Uterus (tissue), 4 donors: ENCODE results near the gene ZYG11B. TPM values are rescaled to one million over a fixed set of nuclear protein-coding genes. Genes with fewer than 3 reads are reported as not detected.

Experiments used
- DNase-seq, 2 donors: peaks; one replicate each; pipeline ENCODE4 v3.0.0-alpha.2; 2019 to 2020
- H3K27ac ChIP-seq, 2 donors: fragments of 200-600 bp; sonication (generic); 1 replicate in 1 of 2; 2 replicates in 1 of 2; pipeline ENCODE4 v1.5.1; 2016 to 2018
- H3K27me3 ChIP-seq, 2 donors: fragments of 200-600 bp; sonication (generic); one replicate each; pipeline ENCODE4 v1.5.1; 2018 to 2019; ENCODE audit warnings: control low read depth in 1 of 2
- H3K36me3 ChIP-seq, 2 donors: fragments of 200-600 bp; sonication (generic); one replicate each; pipeline ENCODE4 v1.5.1; 2019; ENCODE audit warnings: control low read depth in 1 of 2
- H3K4me1 ChIP-seq, 2 donors: fragments of 200-600 bp; sonication (generic); one replicate each; pipeline ENCODE4 v1.5.1; 2018 to 2019; ENCODE audit warnings: control low read depth in 1 of 2
- H3K4me3 ChIP-seq, 2 donors: fragments of 200-600 bp; sonication (generic); 1 replicate in 1 of 2; 2 replicates in 1 of 2; pipeline ENCODE4 v1.5.1; 2018 to 2019; ENCODE audit warnings: mild to moderate bottlenecking in 1 of 2
- H3K9me3 ChIP-seq, 2 donors: fragments of 200-600 bp; sonication (generic); one replicate each; pipeline ENCODE4 v1.5.1; 2019; ENCODE audit warnings: control low read depth in 1 of 2
- POLR2A ChIP-seq, 2 donors: fragments of 450-650 bp; IDR thresholded peaks; one replicate each; pipeline ENCODE4 v1.6.1; 2016; ENCODE audit warnings: antibody characterized with exemption in 2 of 2, mild to moderate bottlenecking in 1 of 2, moderate library complexity in 1 of 2
- intact Hi-C: fragments of 100-400 bp; cut with DNase I; formaldehyde crosslinking; loops from one replicate; pipeline ENCODE4 v1.15.1; 2023; ENCODE audit warnings: low total_unique reads
- total RNA-seq, 4 donors: library from RNA; depleted of rRNA in 3 of 4; stranded (reverse); fragments of >200 nt in 3 of 4; gene quantifications; one replicate each; pipeline versions ENCODE4 v1.1.0 to v1.2.4, GENCODE V29; 2014 to 2023
- TF ChIP-seq, protein P1 (sequence below), 4 experiments: fragments of 200-600 bp in 2 of 4; fragments of 450-650 bp in 2 of 4; sonication (generic) in 2 of 4; IDR thresholded peaks; one replicate each; pipeline ENCODE4 v1.5.1; 2016 to 2019; ENCODE audit warnings: antibody characterized with exemption in 4 of 4, mild to moderate bottlenecking in 2 of 4, moderate library complexity in 1 of 4
- donor health status: DM: yes; HTN: yes; CAD: no.

ZYG11B gene
- total RNA-seq, 4 donors from 2014 or later: 22.5 to 100 (median 45.8) TPM

DNA sequence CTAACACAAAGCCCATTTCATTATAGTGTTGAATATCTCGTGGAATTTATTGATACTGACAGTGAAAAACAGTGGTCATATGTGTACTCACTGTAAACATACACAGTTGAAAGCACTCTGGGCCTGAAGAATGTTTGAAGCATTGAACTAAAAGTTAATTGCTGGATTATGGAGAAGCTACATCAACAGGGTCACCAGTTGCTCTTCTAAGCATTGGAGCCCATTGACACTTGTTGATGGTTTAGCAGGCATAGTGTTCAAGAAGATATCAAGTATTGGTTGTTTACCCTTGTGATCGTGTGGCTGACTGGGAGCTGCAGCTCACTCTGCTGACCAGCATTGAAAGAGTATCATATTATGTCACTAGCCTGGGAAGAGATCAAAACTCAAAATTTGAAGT is 126.6 kb downstream of the ZYG11B start:
- no peak for DNase-seq
- Histone ChIP-seq H3K4me3 (no peak overlapping the region), H3K9me3 (no peaks in the 10 kb centered on the region), H3K36me3 (no peaks in the 10 kb centered on the region), H3K4me1 (no peaks in the 10 kb centered on the region), H3K27ac (no peak overlapping the region), H3K27me3 (no peaks in the 10 kb centered on the region)
- no peak for TF ChIP-seq POLR2A (IDR thresholded peaks at IDR 0.05)
- TF ChIP-seq, protein P1, sequence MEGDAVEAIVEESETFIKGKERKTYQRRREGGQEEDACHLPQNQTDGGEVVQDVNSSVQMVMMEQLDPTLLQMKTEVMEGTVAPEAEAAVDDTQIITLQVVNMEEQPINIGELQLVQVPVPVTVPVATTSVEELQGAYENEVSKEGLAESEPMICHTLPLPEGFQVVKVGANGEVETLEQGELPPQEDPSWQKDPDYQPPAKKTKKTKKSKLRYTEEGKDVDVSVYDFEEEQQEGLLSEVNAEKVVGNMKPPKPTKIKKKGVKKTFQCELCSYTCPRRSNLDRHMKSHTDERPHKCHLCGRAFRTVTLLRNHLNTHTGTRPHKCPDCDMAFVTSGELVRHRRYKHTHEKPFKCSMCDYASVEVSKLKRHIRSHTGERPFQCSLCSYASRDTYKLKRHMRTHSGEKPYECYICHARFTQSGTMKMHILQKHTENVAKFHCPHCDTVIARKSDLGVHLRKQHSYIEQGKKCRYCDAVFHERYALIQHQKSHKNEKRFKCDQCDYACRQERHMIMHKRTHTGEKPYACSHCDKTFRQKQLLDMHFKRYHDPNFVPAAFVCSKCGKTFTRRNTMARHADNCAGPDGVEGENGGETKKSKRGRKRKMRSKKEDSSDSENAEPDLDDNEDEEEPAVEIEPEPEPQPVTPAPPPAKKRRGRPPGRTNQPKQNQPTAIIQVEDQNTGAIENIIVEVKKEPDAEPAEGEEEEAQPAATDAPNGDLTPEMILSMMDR (IDR thresholded peaks at IDR 0.05): no peak
- intact Hi-C loops: no loop called here

DNA sequence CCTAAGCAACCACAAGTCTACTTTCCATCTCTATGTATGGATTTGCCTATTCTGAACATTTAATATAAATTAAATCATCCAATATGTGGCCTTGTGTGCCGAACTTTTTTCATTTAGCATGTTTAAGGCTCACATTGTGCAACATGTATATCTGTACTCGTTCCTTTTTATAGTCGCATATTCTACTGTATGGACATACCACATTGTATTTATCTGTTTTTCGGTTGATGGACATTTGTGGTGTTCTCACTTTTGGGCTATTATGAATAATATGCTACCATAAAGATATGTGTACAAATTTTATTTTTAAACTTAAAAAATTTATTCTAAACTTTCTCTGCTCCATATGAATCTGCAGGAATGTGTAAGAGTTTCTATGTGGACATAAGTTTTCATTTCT is 129.3 kb downstream of the ZYG11B start:
- no peak for TF ChIP-seq POLR2A (IDR thresholded peaks at IDR 0.05)
- Histone ChIP-seq H3K4me1 (no peaks in the 10 kb centered on the region), H3K4me3 (no peak overlapping the region), H3K9me3 (no peaks in the 10 kb centered on the region), H3K27me3 (no peaks in the 10 kb centered on the region), H3K27ac (no peak overlapping the region), H3K36me3 (no peaks in the 10 kb centered on the region)
- intact Hi-C loops: no loop called here
- no peak for DNase-seq

DNA sequence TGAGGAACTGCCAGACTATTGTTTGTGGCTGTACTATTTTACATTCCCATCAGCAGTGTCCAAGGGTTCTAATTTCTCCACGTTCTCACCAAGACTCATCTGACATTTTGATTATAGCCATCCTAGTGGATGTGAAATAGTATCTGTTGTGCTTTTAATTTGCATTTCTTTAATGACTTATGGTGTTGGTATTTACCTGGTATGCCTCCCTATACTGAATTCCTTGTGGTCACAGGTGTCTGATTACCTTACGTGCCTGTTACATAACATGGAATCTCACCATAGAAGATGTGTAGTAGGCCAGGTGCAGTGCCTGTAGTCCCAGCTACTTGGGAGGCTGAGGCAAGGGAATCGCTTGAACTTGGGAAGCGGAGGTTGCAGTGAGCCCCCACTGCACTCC is 129.8 kb downstream of the ZYG11B start:
- no peak overlapping the region for H3K4me3 ChIP-seq
- no peak overlapping the region for H3K27ac ChIP-seq
- no peaks in the 10 kb centered on the region for H3K27me3 ChIP-seq
- H3K9me3 ChIP-seq: no peaks in the 10 kb centered on the region
- H3K36me3 ChIP-seq: no peaks in the 10 kb centered on the region
- DNase-seq: no peak
- intact Hi-C loops: no loop called here
- no peaks in the 10 kb centered on the region for H3K4me1 ChIP-seq
- TF ChIP-seq POLR2A (IDR thresholded peaks at IDR 0.05): no peak
- TF ChIP-seq, protein P1 (IDR thresholded peaks at IDR 0.05): no peak

DNA sequence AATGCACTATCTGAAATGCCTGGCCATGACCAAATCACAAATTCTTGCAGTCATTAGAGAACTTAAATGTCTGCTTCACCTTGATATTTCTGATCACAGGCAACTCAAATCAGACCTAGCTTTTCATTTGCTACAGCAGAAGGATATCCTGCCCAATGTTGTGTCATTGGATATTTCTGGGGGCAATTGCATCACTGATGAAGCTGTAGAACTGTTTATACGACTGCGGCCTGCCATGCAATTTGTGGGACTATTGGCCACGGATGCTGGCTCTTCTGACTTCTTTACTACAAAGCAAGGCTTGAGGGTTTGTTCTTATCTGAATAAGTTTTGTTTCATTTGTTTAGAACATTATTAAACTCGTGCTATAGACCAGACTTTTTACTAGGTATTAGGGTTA is 131.2 kb downstream of the ZYG11B start:
- TF ChIP-seq, protein P1 (IDR thresholded peaks at IDR 0.05): no peak
- no peak for TF ChIP-seq POLR2A (IDR thresholded peaks at IDR 0.05)
- Histone ChIP-seq H3K9me3 (no peaks in the 10 kb centered on the region), H3K27ac (no peak overlapping the region), H3K27me3 (no peaks in the 10 kb centered on the region), H3K4me3 (no peak overlapping the region), H3K36me3 (no peaks in the 10 kb centered on the region), H3K4me1 (no peaks in the 10 kb centered on the region)
- DNase-seq: no peak
- intact Hi-C loops: no loop called here

DNA sequence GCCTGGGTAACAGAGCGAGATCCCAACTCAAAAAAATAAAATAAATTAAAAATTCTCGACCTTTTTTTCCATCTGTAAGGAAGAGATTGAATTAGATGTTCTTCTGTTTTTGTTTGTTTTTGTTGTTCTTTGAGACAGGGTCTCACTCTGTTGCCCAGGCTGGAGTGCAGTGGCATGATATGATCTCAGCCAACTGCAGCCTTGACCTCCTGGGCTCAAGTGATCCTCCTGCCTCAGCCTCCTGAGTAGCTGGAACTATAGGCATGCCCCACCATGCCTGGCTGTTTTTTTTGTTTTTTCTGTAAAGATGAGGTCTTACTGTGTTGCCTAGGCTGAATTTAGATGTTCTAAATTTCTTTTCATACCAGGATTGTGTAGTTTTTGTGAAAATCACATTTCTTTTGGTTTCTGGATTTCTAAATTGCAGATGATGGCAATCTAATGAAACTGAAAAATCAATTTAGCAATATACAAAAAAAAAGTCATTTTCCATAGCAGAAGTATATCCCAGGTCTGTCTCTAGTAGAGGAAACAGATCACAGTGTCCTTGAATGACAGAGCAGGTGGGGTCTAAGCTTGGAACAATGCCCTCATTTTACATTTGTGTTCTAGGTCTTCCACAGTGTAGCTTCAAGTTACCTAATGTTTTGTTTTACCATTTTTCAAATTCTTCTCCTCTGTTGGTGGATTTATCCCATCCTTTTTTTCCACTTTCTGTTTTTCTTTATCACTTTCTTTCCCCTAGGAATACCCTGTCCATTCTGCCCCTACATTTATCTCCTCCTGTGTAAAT is 136.6 kb downstream of the ZYG11B start:
- DNase-seq: no peak
- TF ChIP-seq, protein P1 (IDR thresholded peaks at IDR 0.05): no peak
- TF ChIP-seq POLR2A (IDR thresholded peaks at IDR 0.05): no peak
- H3K36me3 ChIP-seq: no peaks in the 10 kb centered on the region
- H3K4me1 ChIP-seq: no peaks in the 10 kb centered on the region
- H3K9me3 ChIP-seq: no peaks in the 10 kb centered on the region
- H3K4me3 ChIP-seq: no peak overlapping the region
- intact Hi-C loops: no loop called here
- H3K27ac ChIP-seq: no peak overlapping the region
- no peaks in the 10 kb centered on the region for H3K27me3 ChIP-seq
